Measurements from ENCODE around the gene HDAC4. TPM values are rescaled to one million over a fixed set of nuclear protein-coding genes. Genes with fewer than 3 reads are reported as not detected.

The HDAC4 gene
- total and polyA plus RNA-seq, 9 donors, result 7.0 to 74.0 (median 46.3) TPM

DNA sequence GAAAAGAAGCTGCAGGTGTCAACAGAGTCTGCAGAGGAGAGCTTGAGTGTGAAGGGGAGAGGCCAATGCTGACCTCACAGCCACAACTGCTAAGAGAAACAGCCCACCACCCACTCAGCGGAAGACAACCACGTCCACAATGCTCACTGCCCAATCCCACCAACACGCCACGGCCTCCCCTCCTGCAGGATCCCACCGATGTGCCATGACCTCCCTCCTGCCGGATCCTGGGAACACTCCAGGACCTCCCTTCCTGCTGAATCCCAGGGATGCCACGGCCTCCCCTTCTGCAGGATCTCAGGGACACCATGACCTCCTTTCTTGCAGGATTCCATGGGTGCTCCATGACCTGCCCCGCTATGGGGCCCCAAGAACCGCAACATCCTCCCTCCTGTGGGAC, 285.2 kb downstream of the HDAC4 start:
- no peaks in the 10 kb centered on the region for H3K36me3 ChIP-seq
- no peak overlapping the region for H3K4me3 ChIP-seq
- no peak for DNase-seq
- H3K27me3 ChIP-seq, result no peaks in the 10 kb centered on the region
- no peak for TF ChIP-seq POLR2A (IDR thresholded peaks at IDR 0.05)
- TF ChIP-seq, protein P1, sequence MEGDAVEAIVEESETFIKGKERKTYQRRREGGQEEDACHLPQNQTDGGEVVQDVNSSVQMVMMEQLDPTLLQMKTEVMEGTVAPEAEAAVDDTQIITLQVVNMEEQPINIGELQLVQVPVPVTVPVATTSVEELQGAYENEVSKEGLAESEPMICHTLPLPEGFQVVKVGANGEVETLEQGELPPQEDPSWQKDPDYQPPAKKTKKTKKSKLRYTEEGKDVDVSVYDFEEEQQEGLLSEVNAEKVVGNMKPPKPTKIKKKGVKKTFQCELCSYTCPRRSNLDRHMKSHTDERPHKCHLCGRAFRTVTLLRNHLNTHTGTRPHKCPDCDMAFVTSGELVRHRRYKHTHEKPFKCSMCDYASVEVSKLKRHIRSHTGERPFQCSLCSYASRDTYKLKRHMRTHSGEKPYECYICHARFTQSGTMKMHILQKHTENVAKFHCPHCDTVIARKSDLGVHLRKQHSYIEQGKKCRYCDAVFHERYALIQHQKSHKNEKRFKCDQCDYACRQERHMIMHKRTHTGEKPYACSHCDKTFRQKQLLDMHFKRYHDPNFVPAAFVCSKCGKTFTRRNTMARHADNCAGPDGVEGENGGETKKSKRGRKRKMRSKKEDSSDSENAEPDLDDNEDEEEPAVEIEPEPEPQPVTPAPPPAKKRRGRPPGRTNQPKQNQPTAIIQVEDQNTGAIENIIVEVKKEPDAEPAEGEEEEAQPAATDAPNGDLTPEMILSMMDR (IDR thresholded peaks at IDR 0.05), result no peak
- intact Hi-C loops (cut with DNase I), result no loop called here
- H3K4me1 ChIP-seq (ENCODE audit: insufficient read depth), result peaks cover 22% of the 10 kb centered on the region
- no peaks in the 10 kb centered on the region for H3K9me3 ChIP-seq
- no peak overlapping the region for H3K27ac ChIP-seq
- 63 to 86% (median 84%) methylated on average over 9 of the region's 9 CpGs for WGBS, 3 donors

DNA sequence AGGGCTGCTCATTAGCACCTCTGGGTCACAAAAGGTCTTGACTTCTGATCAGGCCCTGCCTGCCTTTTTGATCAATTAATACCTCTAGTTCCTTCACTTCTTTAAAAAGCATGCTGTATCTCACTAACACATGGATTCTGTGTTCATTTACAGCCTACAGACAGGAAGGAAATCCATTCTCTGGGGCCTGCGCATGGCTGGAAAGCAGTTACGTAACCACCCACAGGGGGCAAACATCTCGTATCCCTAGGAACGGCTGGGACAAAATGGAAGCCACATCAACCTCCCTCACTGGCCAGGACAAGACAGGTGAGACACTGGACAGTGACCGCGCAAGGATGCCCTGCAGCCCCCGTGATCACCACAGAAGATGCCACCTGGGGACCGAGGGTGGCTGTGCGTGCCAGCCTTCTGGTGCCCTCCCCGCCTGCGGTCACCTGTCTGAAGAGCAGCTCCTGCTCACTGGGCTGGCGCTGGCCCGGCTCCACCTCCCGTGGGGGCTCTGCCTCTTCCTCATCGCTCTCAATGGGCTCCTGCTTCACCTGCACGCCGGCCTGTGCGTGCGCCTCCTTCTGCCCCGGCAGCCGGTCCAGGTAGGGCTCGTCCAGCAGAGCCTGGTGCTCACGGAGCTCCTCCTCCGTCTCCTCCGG, 286.1 kb downstream of the HDAC4 start:
- Histone ChIP-seq H3K27ac (peak overlapping the region; percentile 70), H3K4me3 (no peak overlapping the region), H3K27me3 (no peaks in the 10 kb centered on the region), H3K9me3 (no peaks in the 10 kb centered on the region), H3K4me1 (ENCODE audit: insufficient read depth) (peaks cover 24% of the 10 kb centered on the region), H3K36me3 (no peaks in the 10 kb centered on the region)
- 90 to 94% (median 93%) methylated on average over 25 of the region's 25 CpGs for WGBS, 3 donors
- no peak for DNase-seq
- TF ChIP-seq POLR2A (IDR thresholded peaks at IDR 0.05) (no peak), EP300 (IDR thresholded peaks at IDR 0.05) (no peak)
- TF ChIP-seq, protein P1 (IDR thresholded peaks at IDR 0.05), result no peak
- intact Hi-C loops (cut with DNase I), result no loop called here

DNA sequence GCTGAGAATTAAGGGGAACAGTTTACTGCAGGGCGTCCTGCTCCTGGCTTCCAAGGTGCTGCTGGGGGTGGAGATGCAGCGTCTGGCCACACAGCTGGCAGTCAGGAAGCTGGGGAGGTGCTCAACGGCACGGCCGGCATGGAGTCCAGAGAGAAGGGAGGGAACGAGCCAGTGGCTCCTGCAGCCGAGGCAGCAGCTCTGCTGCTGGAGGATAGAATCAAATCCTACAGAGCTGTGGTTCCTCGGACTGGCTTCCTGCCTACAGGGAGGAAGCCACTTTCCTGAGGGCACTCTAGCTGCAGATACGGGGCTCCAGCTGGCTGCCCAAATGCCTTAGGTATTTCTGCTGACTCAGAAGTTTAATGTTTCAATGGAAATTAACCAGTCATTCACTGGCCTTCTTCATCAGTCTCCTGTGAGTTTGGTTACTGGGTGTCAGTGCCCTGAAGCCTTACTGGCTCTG, 286.7 kb downstream of the HDAC4 start:
- Histone ChIP-seq H3K36me3 (no peaks in the 10 kb centered on the region), H3K4me1 (ENCODE audit: insufficient read depth) (peaks cover 24% of the 10 kb centered on the region), H3K4me3 (no peak overlapping the region), H3K9me3 (no peaks in the 10 kb centered on the region), H3K27me3 (no peaks in the 10 kb centered on the region), H3K27ac (peak overlapping the region; percentile 70)
- intact Hi-C loops (cut with DNase I), result no loop called here
- 6 to 28% (median 12%) methylated on average over 9 of the region's 9 CpGs for WGBS, 3 donors
- no peak for TF ChIP-seq EP300 (IDR thresholded peaks at IDR 0.05)
- TF ChIP-seq, protein P1 (IDR thresholded peaks at IDR 0.05), result no peak
- no peak for TF ChIP-seq POLR2A (IDR thresholded peaks at IDR 0.05)
- DNase-seq, result peak in 1 of 5 donors; percentile 61

DNA sequence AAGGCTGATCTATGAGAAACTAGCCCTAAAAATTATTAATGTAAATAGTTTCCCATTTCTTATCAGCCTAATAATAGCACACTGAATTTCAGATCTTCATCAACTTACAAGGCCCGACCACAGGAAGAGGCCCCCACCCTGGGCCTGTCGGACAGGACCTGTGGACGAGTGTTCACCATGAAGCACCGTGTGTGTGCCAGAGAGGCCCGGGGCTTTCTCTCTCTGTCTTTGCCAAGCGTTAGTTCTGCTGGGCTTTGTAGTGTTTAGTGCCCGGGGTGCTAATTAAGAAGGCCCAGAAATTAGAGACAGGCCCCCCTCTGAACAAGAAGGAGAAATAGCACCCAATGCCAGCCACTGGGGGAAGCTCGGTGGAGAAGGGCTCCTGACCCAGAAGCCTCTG, 287.2 kb downstream of the HDAC4 start:
- DNase-seq, result no peak
- 14 to 24% (median 23%) methylated on average over 8 of the region's 8 CpGs for WGBS, 3 donors
- Histone ChIP-seq H3K9me3 (no peaks in the 10 kb centered on the region), H3K27ac (peak overlapping the region; percentile 70), H3K4me1 (ENCODE audit: insufficient read depth) (peaks cover 24% of the 10 kb centered on the region), H3K4me3 (no peak overlapping the region), H3K27me3 (no peaks in the 10 kb centered on the region), H3K36me3 (no peaks in the 10 kb centered on the region)
- intact Hi-C loops (cut with DNase I), result no loop called here
- TF ChIP-seq, protein P1 (IDR thresholded peaks at IDR 0.05), result no peak
- TF ChIP-seq EP300 (IDR thresholded peaks at IDR 0.05), result no peak
- no peak for TF ChIP-seq POLR2A (IDR thresholded peaks at IDR 0.05)
